ENCODE results near the gene SNX10. TPM values are rescaled to one million over a fixed set of nuclear protein-coding genes. Genes with fewer than 3 reads are reported as not detected.

SNX10 gene
- total RNA-seq, 3 donors from 2014 or later = 13.4 to 24.6 (median 18.1) TPM

DNA sequence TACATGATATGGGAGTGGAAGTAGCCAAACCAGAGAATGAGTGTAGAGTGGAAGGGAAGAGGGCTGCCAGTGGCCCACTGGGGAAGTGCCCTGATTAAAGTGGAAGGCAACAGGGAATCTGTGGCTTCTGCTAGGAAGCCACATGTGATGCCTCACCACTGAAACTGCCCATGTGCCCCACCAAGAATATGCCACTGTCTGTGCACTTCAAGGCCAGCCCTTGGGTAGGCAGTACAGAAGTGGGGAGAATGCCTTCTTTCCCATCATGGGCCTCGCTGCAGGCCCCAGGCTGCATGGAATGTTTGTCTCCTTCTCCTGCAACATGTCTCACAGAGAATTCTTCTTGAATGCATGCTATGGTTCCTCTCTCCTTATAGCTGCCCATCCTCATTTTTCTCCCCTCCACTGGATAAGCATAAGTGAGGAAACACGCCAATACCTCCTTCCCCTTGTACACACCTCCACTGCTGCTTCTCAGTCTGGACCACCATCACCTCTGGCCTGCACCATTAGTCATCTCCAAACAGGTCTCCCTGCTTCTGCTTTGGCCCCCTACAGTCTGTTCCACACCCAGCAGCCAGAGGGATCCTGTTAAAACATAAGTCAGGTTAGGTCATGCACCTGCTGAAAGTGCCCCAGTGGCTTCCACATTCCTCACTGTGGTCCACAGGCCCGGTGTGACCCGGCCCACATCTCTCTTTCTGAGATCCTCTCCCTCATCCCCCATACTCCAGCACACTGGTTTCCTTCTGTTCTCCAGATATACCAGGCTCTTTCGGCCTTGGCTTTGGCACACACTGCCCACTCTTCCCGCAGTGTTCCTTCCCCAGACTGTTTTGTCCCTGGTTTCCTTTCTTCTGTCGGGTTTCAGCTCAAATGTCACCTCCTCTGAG, 37.1 kb downstream of the SNX10 start:
- peaks cover 0 to 3% of the 10 kb centered on the region in 2 donors for H3K9me3 ChIP-seq
- no peaks in the 10 kb centered on the region for H3K4me1 ChIP-seq
- H3K27ac ChIP-seq = no peak overlapping the region
- TF ChIP-seq, protein P1, sequence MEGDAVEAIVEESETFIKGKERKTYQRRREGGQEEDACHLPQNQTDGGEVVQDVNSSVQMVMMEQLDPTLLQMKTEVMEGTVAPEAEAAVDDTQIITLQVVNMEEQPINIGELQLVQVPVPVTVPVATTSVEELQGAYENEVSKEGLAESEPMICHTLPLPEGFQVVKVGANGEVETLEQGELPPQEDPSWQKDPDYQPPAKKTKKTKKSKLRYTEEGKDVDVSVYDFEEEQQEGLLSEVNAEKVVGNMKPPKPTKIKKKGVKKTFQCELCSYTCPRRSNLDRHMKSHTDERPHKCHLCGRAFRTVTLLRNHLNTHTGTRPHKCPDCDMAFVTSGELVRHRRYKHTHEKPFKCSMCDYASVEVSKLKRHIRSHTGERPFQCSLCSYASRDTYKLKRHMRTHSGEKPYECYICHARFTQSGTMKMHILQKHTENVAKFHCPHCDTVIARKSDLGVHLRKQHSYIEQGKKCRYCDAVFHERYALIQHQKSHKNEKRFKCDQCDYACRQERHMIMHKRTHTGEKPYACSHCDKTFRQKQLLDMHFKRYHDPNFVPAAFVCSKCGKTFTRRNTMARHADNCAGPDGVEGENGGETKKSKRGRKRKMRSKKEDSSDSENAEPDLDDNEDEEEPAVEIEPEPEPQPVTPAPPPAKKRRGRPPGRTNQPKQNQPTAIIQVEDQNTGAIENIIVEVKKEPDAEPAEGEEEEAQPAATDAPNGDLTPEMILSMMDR (IDR thresholded peaks at IDR 0.05) = no peak
- no peak for TF ChIP-seq POLR2A (IDR thresholded peaks at IDR 0.05)
- no peak for TF ChIP-seq POLR2AphosphoS5 (IDR thresholded peaks at IDR 0.05)
- no peak for DNase-seq (ENCODE audit: low spot score in 2 of 2)
- H3K4me3 ChIP-seq = no peak overlapping the region
- intact Hi-C loops (cut with DNase I; ENCODE audit: low total_unique reads) = no loop called here
- no peaks in the 10 kb centered on the region for H3K27me3 ChIP-seq
- no peaks in the 10 kb centered on the region for H3K36me3 ChIP-seq

DNA sequence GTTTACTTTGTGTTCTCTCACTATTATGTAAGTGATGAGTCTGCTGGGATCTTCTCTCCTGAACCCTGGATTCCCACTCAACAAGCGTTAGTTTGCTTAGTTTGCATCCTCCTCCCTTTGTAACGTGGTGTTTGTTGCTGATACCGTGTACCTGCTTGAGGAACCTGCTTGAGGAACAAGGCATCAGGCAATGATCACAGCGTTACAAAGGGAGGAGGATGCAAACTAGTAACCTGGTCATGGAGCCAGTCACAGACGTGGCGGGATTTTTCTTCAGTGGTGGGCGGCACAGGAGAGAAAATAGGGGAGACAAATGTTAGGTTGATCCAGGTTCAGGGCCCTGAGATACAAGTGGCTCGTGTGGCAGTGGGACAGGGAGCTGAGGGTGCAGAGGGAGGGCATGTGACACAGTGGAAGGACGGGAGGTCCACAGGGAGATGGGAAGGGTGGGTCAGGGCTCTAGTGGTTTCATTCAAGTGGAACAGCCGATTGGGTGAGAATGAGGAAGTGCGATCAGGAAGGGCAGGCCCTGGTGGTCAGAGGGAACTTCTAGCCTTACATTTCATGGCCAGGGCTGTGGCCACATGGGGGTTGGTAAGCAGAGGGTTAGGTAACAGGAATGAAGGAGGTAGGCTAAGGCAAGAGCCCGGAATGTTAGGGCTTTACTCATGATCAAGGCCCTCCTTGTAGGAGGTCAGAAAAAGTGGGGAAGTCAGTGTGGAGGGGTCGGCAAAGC, 38.0 kb downstream of the SNX10 start:
- no peak overlapping the region for H3K4me3 ChIP-seq
- no peaks in the 10 kb centered on the region for H3K4me1 ChIP-seq
- H3K27me3 ChIP-seq = no peaks in the 10 kb centered on the region
- H3K36me3 ChIP-seq = no peaks in the 10 kb centered on the region
- no peak for DNase-seq (ENCODE audit: low spot score in 2 of 2)
- H3K9me3 ChIP-seq = peaks cover 0 to 3% of the 10 kb centered on the region in 2 donors
- H3K27ac ChIP-seq = no peak overlapping the region
- intact Hi-C loops (cut with DNase I; ENCODE audit: low total_unique reads) = no loop called here
- TF ChIP-seq POLR2A (IDR thresholded peaks at IDR 0.05) = no peak
- TF ChIP-seq POLR2AphosphoS5 (IDR thresholded peaks at IDR 0.05) = no peak
- TF ChIP-seq, protein P1 (IDR thresholded peaks at IDR 0.05) = no peak

DNA sequence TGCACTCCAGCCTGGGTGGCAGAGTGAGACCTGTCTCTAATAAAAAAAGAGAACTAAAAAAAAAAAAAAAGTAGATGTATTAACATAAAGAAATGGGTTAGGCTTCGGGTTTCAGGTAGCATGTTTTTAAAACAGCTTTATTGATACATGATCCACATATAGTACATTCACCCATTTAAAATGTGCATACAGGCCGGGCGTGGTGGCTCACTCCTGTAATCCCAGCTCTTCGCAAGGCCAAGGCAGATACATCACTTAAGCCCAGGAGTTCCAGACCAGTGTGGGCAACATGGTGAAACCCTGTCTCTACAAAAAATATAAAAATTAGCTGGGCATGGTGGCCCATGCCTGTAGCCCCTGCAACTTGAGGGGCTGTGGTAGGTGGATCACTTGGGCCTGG, 39.5 kb downstream of the SNX10 start:
- H3K4me1 ChIP-seq = no peaks in the 10 kb centered on the region
- intact Hi-C loops (cut with DNase I; ENCODE audit: low total_unique reads) = no loop called here

DNA sequence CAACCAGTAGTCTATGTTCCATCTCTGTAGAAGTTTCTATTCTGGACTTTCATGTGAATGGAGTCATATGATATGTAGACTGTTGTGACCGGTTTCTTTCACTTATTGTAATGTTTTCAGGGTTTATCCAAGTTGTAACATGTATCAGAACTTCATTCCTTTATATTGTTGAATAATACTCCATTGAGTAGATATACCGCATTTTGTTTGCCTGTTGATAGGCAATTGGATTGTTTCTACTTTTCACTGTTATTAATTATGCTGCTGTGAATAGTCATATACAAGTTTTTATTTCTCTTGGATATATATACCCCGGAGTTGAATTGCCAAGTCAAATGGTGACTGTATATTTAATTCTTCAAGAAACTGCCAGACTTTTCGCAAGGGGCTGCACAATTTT, 40.1 kb downstream of the SNX10 start:
- no peaks in the 10 kb centered on the region for H3K27me3 ChIP-seq
- H3K9me3 ChIP-seq = peaks cover 0 to 3% of the 10 kb centered on the region in 2 donors
- no peaks in the 10 kb centered on the region for H3K4me1 ChIP-seq
- H3K4me3 ChIP-seq = no peak overlapping the region
- H3K27ac ChIP-seq = no peak overlapping the region
- intact Hi-C loops (cut with DNase I; ENCODE audit: low total_unique reads) = no loop called here
- TF ChIP-seq, protein P1 (IDR thresholded peaks at IDR 0.05) = no peak
- no peak for TF ChIP-seq POLR2A (IDR thresholded peaks at IDR 0.05)
- TF ChIP-seq POLR2AphosphoS5 (IDR thresholded peaks at IDR 0.05) = no peak
- no peak for DNase-seq (ENCODE audit: low spot score in 2 of 2)
- no peaks in the 10 kb centered on the region for H3K36me3 ChIP-seq

More for the DNA sequence above, 39.5 kb downstream of the SNX10 start:
- no peaks in the 10 kb centered on the region for H3K36me3 ChIP-seq
- no peaks in the 10 kb centered on the region for H3K27me3 ChIP-seq
- no peak overlapping the region for H3K27ac ChIP-seq
- peaks cover 0 to 3% of the 10 kb centered on the region in 2 donors for H3K9me3 ChIP-seq
- no peak for DNase-seq (ENCODE audit: low spot score in 2 of 2)
- TF ChIP-seq POLR2A (IDR thresholded peaks at IDR 0.05) (no peak), POLR2AphosphoS5 (IDR thresholded peaks at IDR 0.05) (no peak)
- TF ChIP-seq, protein P1 (IDR thresholded peaks at IDR 0.05) = no peak
- H3K4me3 ChIP-seq = no peak overlapping the region

DNA sequence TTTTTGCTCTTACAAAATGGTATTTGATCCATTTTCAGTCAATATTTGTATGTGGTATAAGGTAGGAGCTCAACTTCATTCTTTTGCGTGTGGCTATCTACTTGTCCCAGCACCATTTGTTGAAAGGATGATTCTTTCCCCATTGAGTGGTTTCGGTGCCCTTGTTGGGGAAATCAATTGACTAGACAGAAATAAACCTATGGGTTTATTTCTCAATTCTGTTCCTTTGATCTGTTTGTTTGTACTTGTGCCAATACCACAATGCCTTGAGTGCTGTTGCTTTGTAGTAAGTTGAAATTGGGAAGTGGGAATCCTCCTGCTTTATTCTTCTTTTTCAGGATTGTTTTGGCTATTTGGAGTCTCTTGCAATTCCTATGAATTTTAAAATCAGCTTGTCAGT, 41.0 kb downstream of the SNX10 start:
- TF ChIP-seq POLR2A (IDR thresholded peaks at IDR 0.05) = no peak
- TF ChIP-seq, protein P1 (IDR thresholded peaks at IDR 0.05) = no peak
- no peak for TF ChIP-seq POLR2AphosphoS5 (IDR thresholded peaks at IDR 0.05)
- Histone ChIP-seq H3K27me3 (no peaks in the 10 kb centered on the region), H3K27ac (no peak overlapping the region), H3K4me1 (no peaks in the 10 kb centered on the region), H3K4me3 (no peak overlapping the region), H3K9me3 (peaks cover 0 to 3% of the 10 kb centered on the region in 2 donors), H3K36me3 (no peaks in the 10 kb centered on the region)
- intact Hi-C loops (cut with DNase I; ENCODE audit: low total_unique reads) = no loop called here
- no peak for DNase-seq (ENCODE audit: low spot score in 2 of 2)

Data from breast epithelium (tissue), 4 donors.